Mammary epithelial cell (primary cell): Measurements from ENCODE around the gene SARNP.

Source experiments
- CTCF ChIP-seq, 2 donors: IDR thresholded peaks in 1 of 2; conservative IDR thresholded peaks in 1 of 2; 2 replicates each; pipeline ENCODE4 v1.5.1; 2011 to 2012; ENCODE audit warnings: inconsistent platforms in 2 of 2, low read length in 2 of 2, mild to moderate bottlenecking in 2 of 2, control low read depth in 1 of 2, low read depth in 1 of 2; ENCODE audit not compliant: insufficient read depth in 1 of 2; ENCODE audit errors: extremely low read depth in 1 of 2
- EZH2 ChIP-seq: IDR thresholded peaks from 2 replicates; pipeline ENCODE4 v1.6.1; 2012; ENCODE audit warnings: low read length, inconsistent platforms, borderline replicate concordance

GRCh38 chr12:55818140-55818728 is 710 bp upstream of the SARNP start:
- no peak for TF ChIP-seq CTCF (conservative IDR thresholded peaks at IDR 0.05 in 1 of 2, IDR thresholded peaks at IDR 0.05 in 1 of 2; ENCODE audit: extremely low read depth in 1 of 2, insufficient read depth in 1 of 2, low read depth in 1 of 2, low read length in 2 of 2)
- TF ChIP-seq EZH2: no peak
